Skeletal muscle cell (primary cell): ENCODE results near the gene TTC9.

ENCODE experiments used
- DNase-seq: peaks from one replicate; pipeline ENCODE4 v3.0.0-alpha.2; 2010; ENCODE audit warnings: low read depth
- H3K4me3 ChIP-seq: 2 replicates; pipeline ENCODE4 v1.5.1; 2011; ENCODE audit warnings: low read depth, mild to moderate bottlenecking, control low read depth, low read length, moderate library complexity

Gene TTC9

DNA sequence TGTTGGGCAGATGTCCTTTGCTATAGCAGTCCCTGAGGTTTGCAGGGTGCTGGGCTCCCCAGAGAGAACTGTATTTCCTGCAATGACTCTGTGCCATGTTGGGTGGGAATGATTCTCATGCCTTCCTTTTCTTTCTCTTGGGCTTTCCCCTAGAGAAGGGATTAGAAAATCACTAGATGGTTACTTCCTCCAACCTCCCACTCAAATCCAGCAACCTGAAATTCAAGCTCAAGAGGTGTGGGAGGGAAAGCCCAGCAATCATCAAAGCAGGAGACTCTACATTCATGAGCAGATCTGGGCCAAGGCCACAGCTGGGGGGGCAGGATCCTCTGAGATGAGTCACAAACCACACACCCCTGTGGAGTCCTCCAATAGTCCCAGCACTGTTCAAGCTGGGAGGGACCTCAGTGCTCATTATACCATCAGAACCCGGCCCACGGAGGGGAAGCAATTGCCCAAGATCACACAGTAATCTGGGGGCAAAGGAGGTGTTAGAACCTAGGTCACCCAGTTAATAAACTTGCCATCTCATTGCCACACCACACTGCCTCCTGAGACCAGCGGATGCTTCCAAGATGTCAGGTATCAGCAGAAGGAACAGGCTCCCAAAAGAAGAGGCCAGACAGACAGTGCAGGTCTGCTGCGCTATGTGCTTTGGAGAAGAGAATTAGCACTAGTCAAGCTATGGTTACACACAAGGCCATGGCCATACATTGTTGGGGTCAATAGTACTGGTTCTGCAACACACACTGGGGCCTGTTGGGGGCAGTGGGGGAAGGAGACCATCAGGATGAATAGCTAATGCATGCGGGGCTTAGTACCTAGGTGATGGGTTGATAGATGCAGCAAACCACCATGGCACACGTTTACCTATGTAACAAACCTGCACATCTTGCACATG, 65.7 kb downstream of the TTC9 start:
- peak; percentile 25 for DNase-seq
- H3K4me3 ChIP-seq = no peak overlapping the region

DNA sequence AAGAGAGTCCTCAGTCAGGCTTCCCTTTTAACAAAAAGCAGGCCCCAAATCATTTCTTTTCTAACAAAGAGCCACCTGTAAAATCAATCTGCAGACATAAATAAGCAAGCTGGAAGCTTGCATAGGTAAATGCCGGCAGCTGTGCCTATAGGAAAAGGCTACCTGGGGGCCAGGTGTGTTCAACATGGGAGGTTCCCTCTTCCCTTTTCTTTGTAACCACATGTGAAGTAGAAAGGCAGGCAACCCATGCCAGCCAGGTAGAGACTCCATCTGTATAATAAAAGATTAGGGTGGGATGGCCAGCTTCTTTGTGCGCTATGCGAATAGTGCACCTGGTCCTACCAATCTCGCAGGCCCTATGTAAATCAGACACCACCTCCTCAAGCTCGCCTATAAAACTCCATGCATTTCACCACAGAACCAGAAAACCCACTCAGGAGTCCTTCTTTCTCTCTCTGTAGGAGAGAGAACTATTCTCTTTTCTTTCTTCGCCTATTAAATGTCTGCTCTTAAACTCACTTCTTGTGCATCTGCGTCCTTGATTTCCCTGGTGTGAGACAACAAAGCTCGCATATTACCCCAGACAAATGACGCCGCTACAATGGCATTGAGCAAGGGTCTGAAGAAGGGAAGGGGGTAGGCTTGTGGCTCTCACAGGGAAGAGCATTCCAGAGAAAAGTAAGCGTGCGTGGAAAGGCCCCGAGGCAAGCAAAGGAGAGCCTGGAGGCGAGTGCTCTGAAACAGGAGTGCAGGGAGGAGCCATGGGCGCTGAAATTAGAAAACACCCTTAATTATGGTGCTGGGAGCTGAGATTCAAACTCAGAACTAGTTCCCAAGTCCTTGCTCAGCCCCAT, 67.2 kb downstream of the TTC9 start:
- H3K4me3 ChIP-seq = no peak overlapping the region

DNA sequence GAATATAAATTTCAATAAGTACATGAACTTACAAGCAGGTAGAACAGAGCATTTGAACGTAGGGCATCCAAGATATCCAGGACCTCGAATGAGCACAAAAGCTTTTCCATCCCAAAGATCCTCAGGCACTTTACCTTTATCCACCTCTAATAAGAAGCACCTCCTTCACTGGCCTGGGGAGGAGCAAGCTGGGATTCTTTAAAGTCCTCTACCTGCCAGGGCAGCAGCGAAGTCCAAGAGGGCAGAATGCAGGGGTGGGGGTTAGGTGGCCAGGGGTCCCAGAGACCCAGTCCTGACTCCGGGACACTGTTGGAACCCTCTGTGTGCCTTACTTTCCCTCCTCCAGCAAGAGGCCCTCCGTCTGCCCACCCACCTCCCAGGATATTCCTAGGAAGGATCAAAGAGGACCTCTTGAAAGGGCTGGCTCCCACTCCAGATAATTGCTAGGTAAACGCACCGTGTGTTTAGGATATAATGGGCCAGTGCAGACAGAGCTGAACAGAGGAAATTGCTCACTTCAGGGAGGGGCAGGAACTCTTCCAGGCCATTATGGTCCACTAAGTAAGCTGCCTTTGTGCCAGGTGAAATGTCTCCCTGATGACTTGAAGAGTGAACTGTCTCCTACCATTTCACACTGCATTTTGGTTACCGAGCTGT, 68.1 kb downstream of the TTC9 start:
- DNase-seq = no peak
- no peak overlapping the region for H3K4me3 ChIP-seq

More for the DNA sequence above, 67.2 kb downstream of the TTC9 start:
- DNase-seq = no peak

DNA sequence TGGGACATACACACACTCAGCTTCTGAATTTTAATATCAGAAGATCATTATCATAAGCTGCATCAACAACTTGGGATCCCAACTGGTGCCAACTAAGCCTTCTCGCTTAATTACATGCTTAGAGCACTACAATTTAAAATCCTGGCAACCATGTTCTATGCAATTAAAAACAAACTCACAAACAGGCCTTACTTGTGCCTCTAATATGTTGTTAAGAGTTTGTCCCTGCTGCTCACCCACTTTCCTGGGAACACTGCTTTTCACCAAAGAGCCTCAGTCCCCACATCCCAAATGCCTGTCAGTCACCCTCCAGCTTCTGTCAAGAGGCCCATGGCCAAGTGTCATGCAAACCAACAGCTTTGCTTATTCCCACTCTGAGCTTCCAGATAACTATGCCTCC, 69.7 kb downstream of the TTC9 start:
- no peak for DNase-seq
- no peak overlapping the region for H3K4me3 ChIP-seq

DNA sequence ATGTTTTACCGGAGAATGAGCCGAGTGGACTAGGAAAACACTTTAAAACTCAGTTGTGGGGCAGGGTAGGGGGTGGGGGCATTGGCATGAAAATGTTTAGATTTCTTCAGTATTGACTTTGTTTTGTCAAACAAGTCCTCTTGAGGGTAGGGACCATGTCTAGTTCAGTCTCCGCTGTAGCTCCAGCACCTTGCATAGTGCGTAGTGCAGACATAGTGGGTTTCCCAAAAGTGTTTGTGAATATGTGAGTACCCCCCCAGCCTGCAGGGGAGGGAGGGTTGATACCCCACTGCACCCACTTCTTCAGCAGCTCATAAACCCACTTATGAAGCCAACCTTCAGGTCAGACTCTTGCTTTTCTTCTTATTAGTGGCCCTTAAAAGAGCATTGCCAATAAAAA, 71.4 kb downstream of the TTC9 start:
- H3K4me3 ChIP-seq = no peak overlapping the region
- DNase-seq = no peak

DNA sequence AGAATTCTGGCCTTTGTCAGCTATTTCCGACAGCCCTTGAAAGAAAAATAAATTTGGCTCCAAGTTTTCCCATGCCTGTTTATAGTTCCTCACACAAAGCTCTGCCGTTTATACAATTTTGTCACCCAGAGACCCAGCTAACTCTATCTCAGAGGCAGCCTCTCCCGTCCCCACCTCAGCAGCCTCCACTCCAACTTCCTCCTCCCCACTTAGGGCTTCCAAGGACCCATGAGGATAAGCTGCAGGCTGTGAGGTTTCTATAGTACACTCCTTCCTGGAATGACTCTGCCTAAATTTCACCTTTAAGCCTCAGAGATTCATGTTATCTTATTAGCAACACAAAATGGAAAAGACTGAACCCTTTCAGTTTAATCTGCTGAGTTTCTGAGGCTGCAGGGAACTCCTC, 71.8 kb downstream of the TTC9 start:
- no peak for DNase-seq
- no peak overlapping the region for H3K4me3 ChIP-seq

DNA sequence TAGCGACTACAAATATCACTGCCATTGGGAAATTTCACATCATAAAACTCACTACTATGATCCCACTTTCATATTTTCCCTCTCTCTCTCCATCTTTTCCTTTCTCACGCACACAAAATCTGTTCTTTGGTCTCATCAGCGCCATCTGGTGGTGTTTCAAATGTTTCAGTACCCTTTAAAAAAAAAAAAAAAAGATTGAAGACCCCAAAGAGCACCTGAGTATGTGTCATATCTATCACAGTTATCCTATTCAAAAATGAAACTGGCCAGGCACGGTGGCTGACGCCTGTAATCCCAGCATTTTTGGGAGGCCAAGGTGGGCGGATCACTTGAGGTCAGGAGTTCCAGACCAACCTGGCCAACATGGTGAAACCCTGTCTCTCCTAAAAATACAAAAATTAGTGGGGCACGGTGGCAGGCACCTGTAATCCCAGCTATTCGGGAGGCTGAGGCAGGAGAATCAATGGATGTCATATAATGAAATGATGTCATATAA, 72.4 kb downstream of the TTC9 start:
- no peak overlapping the region for H3K4me3 ChIP-seq
- no peak for DNase-seq

DNA sequence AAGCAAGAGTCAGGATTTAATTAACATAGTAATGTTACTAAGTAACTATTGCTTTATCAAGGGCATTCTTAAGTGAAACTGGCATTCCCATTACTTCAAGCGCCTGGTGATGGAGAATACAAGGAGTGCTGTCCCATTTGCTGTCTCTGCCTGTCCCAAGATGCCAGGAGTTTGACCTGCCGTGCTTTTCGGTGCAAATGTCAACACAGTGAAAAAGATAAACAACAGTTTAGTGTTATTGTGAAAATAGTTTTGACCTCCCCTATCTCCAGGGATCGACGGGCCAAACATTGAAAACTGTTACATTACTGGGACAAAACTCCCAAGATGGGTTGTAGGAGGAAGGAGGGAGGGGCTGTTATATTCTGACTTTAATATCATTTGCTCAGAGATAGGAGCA, 74.8 kb downstream of the TTC9 start:
- DNase-seq = no peak
- no peak overlapping the region for H3K4me3 ChIP-seq

DNA sequence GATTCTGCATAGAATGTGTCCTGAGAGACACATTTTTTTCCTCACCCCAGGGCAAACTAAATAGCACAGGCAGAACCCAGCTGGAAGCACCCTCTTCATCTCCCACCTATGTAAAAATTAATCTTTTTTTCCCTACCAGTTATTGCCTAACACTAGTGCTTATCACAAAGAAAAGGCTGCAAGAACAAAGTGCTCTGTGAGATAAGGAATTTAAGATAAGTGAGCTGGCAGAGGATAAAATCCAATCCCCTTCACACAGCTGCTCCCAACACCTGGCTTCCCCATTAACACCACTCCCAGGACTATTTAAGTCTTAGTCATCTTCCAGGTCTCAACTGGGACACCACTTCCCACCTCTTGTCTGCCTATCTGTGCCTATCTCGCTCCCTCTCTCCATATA, 75.2 kb downstream of the TTC9 start:
- H3K4me3 ChIP-seq = no peak overlapping the region
- no peak for DNase-seq

DNA sequence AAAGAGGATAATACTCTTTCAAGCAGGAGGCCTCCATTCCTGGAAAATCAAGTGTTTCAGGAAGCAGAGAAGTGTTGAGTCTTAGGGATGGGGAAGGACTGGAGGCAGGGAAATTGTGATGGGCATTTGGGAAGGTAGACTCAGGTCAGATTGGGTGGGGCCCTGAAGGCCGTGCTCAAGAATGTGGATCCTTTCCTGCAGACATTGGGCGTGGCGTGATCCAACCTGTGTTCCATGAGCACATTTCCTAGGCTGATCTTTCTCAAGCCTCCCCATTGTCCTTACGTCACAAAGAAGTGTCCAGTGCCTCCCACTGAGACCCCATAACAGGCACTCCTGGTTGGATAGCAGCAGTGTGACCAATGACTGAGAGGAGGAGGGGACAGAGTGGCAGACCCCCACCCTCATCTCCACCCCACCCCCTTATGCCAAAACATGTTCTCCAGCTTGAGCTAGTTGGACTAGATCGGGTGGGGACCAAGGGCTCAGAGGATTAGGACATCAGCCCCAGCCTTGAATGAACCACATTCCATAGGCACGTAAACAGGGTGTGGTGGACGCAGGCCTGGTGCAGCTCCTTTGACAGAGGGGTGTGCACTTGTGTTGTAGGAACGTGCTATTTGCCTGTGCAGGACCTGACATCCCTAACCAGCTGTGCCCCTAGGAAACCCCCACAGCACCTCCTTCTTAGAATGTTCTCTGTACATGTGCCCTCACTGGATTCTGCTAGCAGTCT, 76.8 kb downstream of the TTC9 start:
- no peak overlapping the region for H3K4me3 ChIP-seq
- DNase-seq = no peak

DNA sequence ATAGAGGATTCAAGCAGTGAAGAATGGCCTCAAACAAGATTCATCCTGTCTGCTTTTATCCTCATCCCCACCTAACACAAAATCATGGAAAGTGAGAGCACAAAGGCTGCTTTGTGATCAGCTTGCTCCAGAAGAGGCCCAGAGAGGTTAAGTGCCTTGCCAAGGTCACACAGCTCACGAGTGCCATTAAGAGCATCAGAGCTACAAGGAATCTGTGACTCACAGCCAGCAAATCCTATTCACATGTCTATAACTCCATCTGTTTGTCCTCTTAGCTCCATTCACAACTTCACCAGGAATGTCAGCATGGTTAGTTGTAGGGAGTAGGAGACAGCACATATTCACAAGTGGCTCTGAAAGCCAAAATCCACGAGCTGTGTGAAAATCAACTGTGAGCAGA, 79.8 kb downstream of the TTC9 start:
- no peak for DNase-seq
- no peak overlapping the region for H3K4me3 ChIP-seq

DNA sequence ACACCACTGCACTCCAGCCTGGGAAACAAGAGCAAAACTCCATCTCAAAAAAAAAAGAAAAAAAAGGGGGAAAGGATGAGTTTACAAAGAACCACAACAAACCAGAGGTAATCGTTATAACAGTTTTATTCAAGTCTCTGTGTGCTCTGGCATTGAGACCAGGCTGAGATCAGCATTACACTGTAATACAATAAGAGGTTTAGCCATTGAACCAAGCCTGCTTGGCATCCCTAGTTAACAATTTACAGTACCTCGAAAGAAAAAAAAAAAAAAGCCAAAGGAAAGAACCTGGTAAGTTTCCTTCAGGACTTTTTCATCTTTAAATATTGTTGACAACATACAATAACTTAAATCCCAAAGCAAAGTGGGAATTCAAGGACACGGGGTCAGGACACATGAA, 80.7 kb downstream of the TTC9 start:
- H3K4me3 ChIP-seq = no peak overlapping the region
- DNase-seq = no peak

DNA sequence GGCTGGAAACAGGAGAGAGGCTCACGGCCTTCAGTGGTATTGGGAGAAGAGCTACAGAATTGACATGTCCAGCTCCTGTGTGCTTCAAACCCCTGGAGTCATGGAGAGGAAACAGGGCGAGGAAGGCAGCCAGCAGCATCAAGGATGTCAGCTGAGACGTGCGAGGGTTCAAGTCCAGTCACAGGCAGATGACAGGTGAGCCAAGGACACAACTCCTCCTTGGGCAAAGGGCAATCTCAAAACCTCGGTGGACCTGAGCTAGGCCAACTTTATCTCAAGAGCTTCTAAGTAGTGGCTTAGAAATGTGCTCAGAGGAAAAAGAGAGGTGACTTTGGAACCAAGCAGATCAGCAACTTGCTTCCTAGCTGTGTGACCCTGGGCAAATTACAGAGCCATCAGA, 81.6 kb downstream of the TTC9 start:
- no peak for DNase-seq
- H3K4me3 ChIP-seq = no peak overlapping the region

DNA sequence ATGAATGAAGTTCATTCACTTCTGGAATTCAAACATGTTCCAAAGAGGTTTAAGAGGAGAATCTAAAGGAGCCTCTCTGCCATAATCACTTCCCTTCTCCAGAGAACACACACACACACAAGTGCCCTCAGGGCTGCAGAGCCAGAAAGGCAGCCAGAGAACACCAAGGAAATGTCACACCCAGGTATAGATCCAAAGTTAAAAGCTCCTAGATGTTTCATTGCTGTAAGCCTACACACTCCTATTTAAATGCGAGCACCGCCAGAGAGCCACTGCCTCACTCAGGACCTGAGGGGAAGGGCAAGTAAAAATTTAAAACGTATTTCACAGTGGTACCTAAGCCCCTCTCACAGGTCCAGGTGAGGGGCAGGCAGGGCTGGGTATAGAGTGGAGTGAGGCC, 82.4 kb downstream of the TTC9 start:
- no peak for DNase-seq
- no peak overlapping the region for H3K4me3 ChIP-seq

DNA sequence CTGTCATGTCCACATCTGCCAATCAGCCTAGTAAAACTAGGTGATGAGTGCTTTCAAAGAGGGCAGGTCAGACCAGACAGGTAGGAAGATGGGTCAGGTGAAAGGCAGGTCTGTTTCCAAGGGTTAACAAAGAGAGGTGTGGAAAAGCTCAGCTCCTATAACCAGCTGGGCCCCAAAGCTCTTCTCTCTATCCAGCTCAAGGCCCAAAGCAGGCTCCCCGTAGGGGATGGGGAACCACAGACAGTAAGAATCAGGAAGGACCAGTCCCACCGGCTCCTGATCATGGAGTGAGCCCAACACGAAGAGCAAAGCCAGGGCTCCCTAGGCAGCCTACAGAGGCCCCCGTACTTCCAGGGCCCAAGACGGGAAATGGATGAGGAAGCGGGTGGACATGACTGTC, 83.2 kb downstream of the TTC9 start:
- no peak for DNase-seq
- H3K4me3 ChIP-seq = no peak overlapping the region
